ENCODE measurements around the gene INSL3.

The INSL3 gene

GRCh38 chr19:17797424-17798201 is 23.7 kb downstream of the INSL3 start:
- TF ChIP-seq CTCF (IDR thresholded peaks at IDR 0.05) = no peak
- no peak overlapping the region for H3K4me3 ChIP-seq
- no peak for DNase-seq (ENCODE audit: low spot score)
- no peak overlapping the region for H3K27ac ChIP-seq

- H3K27ac ChIP-seq = no peak overlapping the region
- H3K4me3 ChIP-seq = no peak overlapping the region
- DNase-seq (ENCODE audit: low spot score) = no peak
- no peak for TF ChIP-seq CTCF (IDR thresholded peaks at IDR 0.05)
Observed at GRCh38 chr19:17796838-17797423, 24.4 kb downstream of the INSL3 start.

GRCh38 chr19:17796013-17796837 is 25.1 kb downstream of the INSL3 start:
- H3K27ac ChIP-seq = no peak overlapping the region

GRCh38 chr19:17795495-17795856 is 25.8 kb downstream of the INSL3 start:
- DNase-seq (ENCODE audit: low spot score) = no peak
- no peak for TF ChIP-seq CTCF (IDR thresholded peaks at IDR 0.05)
- Histone ChIP-seq H3K4me3 (no peak overlapping the region), H3K27ac (no peak overlapping the region)

More at GRCh38 chr19:17796013-17796837, 25.1 kb downstream of the INSL3 start:
- H3K4me3 ChIP-seq = no peak overlapping the region
- TF ChIP-seq CTCF (IDR thresholded peaks at IDR 0.05) = no peak
- DNase-seq (ENCODE audit: low spot score) = no peak

GRCh38 chr19:17794731-17795494 is 26.4 kb downstream of the INSL3 start, which contains the start of gene B3GNT3:
Gene B3GNT3, plus strand, starts transcription at chr19:17795138. Its CDS starts 12,670 bp downstream, at chr19:17807808.
- no peak within 1 kb of the TSS for H3K27ac ChIP-seq
- no peak for TF ChIP-seq CTCF (IDR thresholded peaks at IDR 0.05)
- peak within 1 kb of the TSS; percentile 51 for H3K4me3 ChIP-seq
- DNase-seq (ENCODE audit: low spot score) = no peak

GRCh38 chr19:17794412-17794730 is 26.9 kb downstream of the INSL3 start:
- DNase-seq (ENCODE audit: low spot score) = no peak
- Histone ChIP-seq H3K27ac (no peak overlapping the region), H3K4me3 (no peak overlapping the region)
- no peak for TF ChIP-seq CTCF (IDR thresholded peaks at IDR 0.05)

Measured in coronary artery (tissue), 2 donors.